ENCODE data around the gene SDR42E1. TPM values are rescaled to one million over a fixed set of nuclear protein-coding genes. Genes with fewer than 3 reads are reported as not detected.

SDR42E1 gene
- total RNA-seq, 1 donor from 2014 or later = 4.2 TPM

DNA sequence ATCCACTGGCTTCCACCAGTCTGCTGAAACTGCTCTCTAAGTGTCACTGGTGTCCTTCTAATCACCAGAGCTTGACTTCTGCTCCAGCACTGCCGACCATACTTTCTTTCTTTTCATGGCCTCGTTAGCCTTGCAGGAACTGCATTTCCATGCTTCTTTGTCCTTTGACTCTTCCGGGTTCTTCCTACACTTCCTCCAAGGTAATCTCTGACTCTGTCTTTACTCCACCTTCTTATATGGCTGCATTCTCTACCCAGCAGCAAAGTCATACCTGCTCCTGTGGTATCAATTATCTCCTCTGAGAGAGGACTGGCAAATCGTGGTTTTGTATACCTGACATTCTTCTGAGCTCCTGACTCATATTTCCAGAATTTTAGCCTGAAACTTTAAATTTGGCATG, 30.3 kb upstream of the SDR42E1 start:
- H3K9me3 ChIP-seq = no peaks in the 10 kb centered on the region
- TF ChIP-seq POLR2AphosphoS5 (IDR thresholded peaks at IDR 0.05; ENCODE audit: insufficient read depth in 1 of 2, low read depth in 1 of 2) (no peak), CTCF (IDR thresholded peaks at IDR 0.05) (no peak), POLR2A (IDR thresholded peaks at IDR 0.05) (no peak)

DNA sequence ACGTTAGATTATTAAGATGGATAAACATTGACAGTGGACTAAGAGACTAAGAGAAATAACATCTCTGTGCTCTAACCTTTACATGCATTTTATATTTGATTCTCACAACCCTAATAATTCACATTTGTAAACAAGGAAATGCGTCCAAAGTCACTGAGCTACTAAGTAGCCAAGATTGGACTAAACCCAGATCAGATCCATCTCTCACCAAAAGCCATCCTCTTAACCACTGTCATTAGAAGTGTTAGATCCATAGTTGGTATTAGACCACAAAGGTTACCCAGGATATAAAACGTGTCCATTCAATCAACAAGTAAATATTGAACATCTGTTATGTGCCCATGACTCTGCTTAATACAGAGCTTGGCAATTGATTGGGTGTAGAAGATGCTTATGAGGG, 29.0 kb upstream of the SDR42E1 start:
- H3K36me3 ChIP-seq = no peaks in the 10 kb centered on the region
- no peaks in the 10 kb centered on the region for H3K27me3 ChIP-seq
- no peak overlapping the region for H3K4me3 ChIP-seq
- no peak for TF ChIP-seq POLR2A (IDR thresholded peaks at IDR 0.05)
- TF ChIP-seq CTCF (IDR thresholded peaks at IDR 0.05) = no peak
- TF ChIP-seq POLR2AphosphoS5 (IDR thresholded peaks at IDR 0.05; ENCODE audit: insufficient read depth in 1 of 2, low read depth in 1 of 2) = no peak
- no peak overlapping the region for H3K27ac ChIP-seq
- DNase-seq (ENCODE audit: extremely low spot score in 2 of 2) = no peak
- no peaks in the 10 kb centered on the region for H3K9me3 ChIP-seq
- no peaks in the 10 kb centered on the region for H3K4me1 ChIP-seq
- intact Hi-C loops (cut with DNase I) = no loop called here

More for the DNA sequence above, 30.3 kb upstream of the SDR42E1 start:
- Histone ChIP-seq H3K27ac (no peak overlapping the region), H3K4me1 (no peaks in the 10 kb centered on the region), H3K4me3 (no peak overlapping the region), H3K27me3 (no peaks in the 10 kb centered on the region), H3K36me3 (no peaks in the 10 kb centered on the region)
- intact Hi-C loops (cut with DNase I) = no loop called here
- DNase-seq (ENCODE audit: extremely low spot score in 2 of 2) = no peak

- Histone ChIP-seq H3K36me3 (no peaks in the 10 kb centered on the region), H3K4me3 (no peak overlapping the region), H3K27me3 (no peaks in the 10 kb centered on the region), H3K9me3 (no peaks in the 10 kb centered on the region), H3K27ac (no peak overlapping the region), H3K4me1 (peaks cover 7% of the 10 kb centered on the region)
- no peak for TF ChIP-seq POLR2A (IDR thresholded peaks at IDR 0.05)
- no peak for TF ChIP-seq CTCF (IDR thresholded peaks at IDR 0.05)
- TF ChIP-seq POLR2AphosphoS5 (IDR thresholded peaks at IDR 0.05; ENCODE audit: insufficient read depth in 1 of 2, low read depth in 1 of 2) = no peak
- no peak for DNase-seq (ENCODE audit: extremely low spot score in 2 of 2)
- intact Hi-C loops (cut with DNase I) = no loop called here
Observed at GRCh38 chr16:82037666-82038065, 26.4 kb upstream of the SDR42E1 start.

DNA sequence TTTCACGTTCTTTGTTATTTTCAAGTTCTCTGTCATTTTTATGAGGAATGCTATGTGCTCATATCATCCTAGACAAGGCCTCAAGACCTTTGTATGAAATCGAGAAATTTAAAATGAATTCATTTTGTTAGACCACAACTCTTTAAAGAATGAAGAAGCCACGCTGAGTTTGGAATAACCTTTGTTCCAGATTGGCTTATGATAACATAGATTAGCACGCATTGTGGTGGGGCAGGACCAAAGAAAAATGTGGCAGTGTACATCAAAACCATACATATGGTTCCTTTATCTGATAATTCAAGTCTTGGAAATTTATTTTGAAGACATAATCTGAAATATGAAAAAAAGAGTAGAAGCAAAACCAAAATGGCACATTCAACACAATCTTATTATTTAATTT, 26.0 kb upstream of the SDR42E1 start:
- DNase-seq (ENCODE audit: extremely low spot score in 2 of 2) = no peak
- Histone ChIP-seq H3K4me3 (no peak overlapping the region), H3K27me3 (no peaks in the 10 kb centered on the region), H3K9me3 (no peaks in the 10 kb centered on the region), H3K36me3 (no peaks in the 10 kb centered on the region), H3K4me1 (peaks cover 7% of the 10 kb centered on the region), H3K27ac (no peak overlapping the region)
- intact Hi-C loops (cut with DNase I) = no loop called here
- TF ChIP-seq POLR2A (IDR thresholded peaks at IDR 0.05) = no peak
- no peak for TF ChIP-seq CTCF (IDR thresholded peaks at IDR 0.05)
- no peak for TF ChIP-seq POLR2AphosphoS5 (IDR thresholded peaks at IDR 0.05; ENCODE audit: insufficient read depth in 1 of 2, low read depth in 1 of 2)

DNA sequence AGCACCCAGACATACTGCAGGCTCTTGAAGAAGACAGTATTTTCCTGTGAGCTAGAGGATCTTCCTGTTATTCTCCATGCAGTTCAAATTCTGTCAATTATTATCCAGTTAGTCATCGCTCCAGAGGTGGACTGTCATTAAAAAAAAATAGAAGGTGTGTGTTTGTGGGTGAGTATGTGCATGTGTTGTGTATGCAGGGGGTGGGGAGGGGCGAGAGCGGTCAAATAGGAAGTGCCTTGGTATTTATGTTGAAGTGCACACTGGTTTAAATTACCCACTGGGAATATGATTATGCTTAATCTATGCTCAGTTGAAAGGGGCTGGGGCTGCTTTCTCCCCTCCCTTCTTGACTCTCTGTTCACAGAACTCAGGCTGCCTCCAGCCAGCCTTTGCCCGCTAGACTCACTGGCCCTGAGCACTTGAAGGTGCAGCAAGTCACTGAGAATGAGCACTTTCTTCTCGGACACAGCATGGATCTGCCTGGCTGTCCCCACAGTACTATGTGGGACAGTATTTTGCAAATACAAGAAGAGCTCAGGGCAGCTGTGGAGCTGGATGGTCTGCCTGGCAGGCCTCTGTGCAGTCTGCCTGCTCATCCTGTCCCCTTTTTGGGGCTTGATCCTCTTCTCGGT, 23.8 kb upstream of the SDR42E1 start, which contains the start of gene HSD17B2:
TSS of gene HSD17B2 (plus strand) at position 273 of the 632 bp plus-strand sequence. CDS start at position 445, 172 bp downstream.
- TF ChIP-seq CTCF (IDR thresholded peaks at IDR 0.05) (no peak), POLR2AphosphoS5 (IDR thresholded peaks at IDR 0.05; ENCODE audit: insufficient read depth in 1 of 2, low read depth in 1 of 2) (no peak), POLR2A (IDR thresholded peaks at IDR 0.05) (no peak)
- intact Hi-C loops (cut with DNase I) = no loop called here
- Histone ChIP-seq H3K9me3 (no peaks in the 10 kb centered on the region), H3K4me3 (no peak within 1 kb of the TSS), H3K36me3 (no peaks in the 10 kb centered on the region), H3K27me3 (no peaks in the 10 kb centered on the region), H3K27ac (no peak within 1 kb of the TSS), H3K4me1 (peaks cover 7% of the 10 kb centered on the region)
- no peak for DNase-seq (ENCODE audit: extremely low spot score in 2 of 2)
